Measurements from ENCODE around the gene C4A. TPM values are rescaled to one million over a fixed set of nuclear protein-coding genes. Genes with fewer than 3 reads are reported as not detected.

The C4A gene
- total RNA-seq, 1 donor from 2014 or later = 6.8 TPM

DNA sequence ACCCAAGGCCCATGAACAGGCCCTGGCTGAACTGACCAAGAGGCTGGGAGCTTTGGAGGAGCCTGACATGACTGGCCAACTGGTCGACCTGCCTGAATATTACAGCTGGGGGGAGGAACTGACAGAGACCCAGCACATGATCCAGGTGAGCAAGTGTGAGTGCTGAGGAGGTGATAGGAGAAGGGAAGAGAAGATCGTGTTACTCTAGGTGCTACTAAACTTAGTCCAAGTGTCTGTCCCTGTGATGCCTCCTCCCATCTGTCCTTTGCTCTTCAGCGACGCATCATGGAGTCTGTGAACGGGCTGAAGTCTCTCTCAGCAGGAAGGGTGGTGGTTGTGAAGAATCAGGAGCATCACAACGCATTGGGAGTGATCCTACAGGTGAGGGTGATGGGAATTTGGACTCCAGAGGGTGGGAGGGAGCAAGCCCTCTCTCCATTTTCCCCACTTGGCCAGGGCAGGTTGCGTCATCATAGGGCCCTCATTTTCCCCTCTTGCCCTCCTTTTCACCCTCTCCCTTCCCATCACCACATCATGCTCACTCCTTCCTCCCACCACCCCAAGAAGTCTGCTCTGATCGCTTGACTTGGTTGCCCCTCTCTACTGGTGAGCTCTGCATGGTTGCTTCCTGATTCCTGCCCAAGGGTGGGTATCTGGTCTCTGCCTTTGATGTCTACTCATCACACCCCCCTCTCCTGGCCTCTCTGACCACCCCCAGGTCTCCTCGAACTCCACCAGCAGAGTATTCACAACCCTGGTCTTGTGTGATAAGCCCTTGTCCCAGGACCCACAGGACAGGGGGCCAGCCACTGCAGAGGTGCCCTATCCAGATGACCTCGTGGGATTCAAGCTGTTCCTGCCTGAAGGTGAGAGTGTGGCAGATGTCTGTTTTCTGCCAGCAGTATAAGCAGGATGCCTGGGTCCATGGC lies 14.6 kb upstream of the C4A start:
- no peak overlapping the region for H3K4me3 Mint-ChIP-seq
- CTCF ChIA-PET = no interaction called here
- H3K4me1 Mint-ChIP-seq = peaks cover 26% of the 10 kb centered on the region
- no peak for ATAC-seq (ENCODE audit: low read depth)
- peaks cover 88% of the 10 kb centered on the region for H3K36me3 Mint-ChIP-seq (ENCODE audit: low read depth)
- no peaks in the 10 kb centered on the region for H3K9me3 Mint-ChIP-seq
- H3K27me3 Mint-ChIP-seq = no peaks in the 10 kb centered on the region
- TF ChIP-seq, protein P1, sequence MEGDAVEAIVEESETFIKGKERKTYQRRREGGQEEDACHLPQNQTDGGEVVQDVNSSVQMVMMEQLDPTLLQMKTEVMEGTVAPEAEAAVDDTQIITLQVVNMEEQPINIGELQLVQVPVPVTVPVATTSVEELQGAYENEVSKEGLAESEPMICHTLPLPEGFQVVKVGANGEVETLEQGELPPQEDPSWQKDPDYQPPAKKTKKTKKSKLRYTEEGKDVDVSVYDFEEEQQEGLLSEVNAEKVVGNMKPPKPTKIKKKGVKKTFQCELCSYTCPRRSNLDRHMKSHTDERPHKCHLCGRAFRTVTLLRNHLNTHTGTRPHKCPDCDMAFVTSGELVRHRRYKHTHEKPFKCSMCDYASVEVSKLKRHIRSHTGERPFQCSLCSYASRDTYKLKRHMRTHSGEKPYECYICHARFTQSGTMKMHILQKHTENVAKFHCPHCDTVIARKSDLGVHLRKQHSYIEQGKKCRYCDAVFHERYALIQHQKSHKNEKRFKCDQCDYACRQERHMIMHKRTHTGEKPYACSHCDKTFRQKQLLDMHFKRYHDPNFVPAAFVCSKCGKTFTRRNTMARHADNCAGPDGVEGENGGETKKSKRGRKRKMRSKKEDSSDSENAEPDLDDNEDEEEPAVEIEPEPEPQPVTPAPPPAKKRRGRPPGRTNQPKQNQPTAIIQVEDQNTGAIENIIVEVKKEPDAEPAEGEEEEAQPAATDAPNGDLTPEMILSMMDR (IDR thresholded peaks at IDR 0.05) = no peak
- peak overlapping the region; percentile 53 for H3K27ac Mint-ChIP-seq
- POLR2A ChIA-PET = no interaction called here
- intact Hi-C loops (cut with micrococcal nuclease) = no loop called here
- no peak for DNase-seq

DNA sequence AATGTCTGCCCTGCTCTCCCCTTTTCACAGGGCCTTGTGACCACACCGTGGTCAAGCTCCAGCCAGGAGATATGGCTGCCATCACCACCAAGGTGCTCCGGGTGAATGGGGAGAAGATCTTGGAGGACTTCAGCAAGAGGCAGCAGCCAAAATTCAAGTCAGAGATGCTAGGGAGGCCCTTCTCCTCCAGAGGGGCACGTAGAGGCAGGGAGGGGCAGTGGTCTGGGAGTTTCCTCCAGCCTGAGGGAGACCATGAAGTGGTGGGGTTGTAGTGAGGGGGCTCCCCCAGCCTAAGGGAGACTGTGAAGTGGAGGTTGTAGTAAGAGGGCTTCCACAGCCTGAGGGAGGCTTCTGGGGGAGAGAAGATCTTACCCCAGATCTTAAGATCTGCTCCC lies 13.9 kb upstream of the C4A start:
- no peaks in the 10 kb centered on the region for H3K9me3 Mint-ChIP-seq
- ChIA-PET CTCF (no interaction called here), POLR2A (interaction anchor here (5.2 kb wide), 1 partner anchor 10 kb away, joined by 113 read pairs; the partner anchor contains the start of genes NELFE and SKIC2)
- H3K27me3 Mint-ChIP-seq = no peaks in the 10 kb centered on the region
- DNase-seq (no peak), ATAC-seq (ENCODE audit: low read depth) (no peak)
- intact Hi-C loops (cut with micrococcal nuclease) = no loop called here
- TF ChIP-seq, protein P1 (IDR thresholded peaks at IDR 0.05) = no peak
- H3K4me3 Mint-ChIP-seq = no peak overlapping the region
- H3K27ac Mint-ChIP-seq = peak overlapping the region; percentile 53
- peaks cover 84% of the 10 kb centered on the region for H3K36me3 Mint-ChIP-seq (ENCODE audit: low read depth)
- peaks cover 31% of the 10 kb centered on the region for H3K4me1 Mint-ChIP-seq

DNA sequence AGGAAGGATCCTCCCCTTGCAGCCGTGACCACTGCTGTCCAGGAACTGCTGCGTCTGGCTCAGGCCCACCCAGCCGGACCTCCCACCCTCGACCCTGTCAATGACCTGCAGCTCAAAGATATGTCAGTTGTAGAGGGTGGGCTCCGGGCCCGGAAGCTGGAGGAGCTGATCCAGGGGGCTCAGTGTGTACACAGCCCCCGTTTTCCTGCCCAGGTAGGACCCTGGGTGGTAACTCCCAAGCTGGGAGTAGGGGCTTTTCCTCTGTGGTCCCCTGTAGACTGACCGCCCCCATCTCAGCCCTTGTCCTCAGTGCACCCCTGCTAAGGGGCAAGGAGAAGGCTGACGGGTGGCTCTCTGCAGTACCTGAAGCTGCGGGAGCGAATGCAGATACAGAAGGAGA lies 13.5 kb upstream of the C4A start:
- CTCF ChIA-PET = no interaction called here
- H3K27ac Mint-ChIP-seq = no peak overlapping the region
- peaks cover 80% of the 10 kb centered on the region for H3K36me3 Mint-ChIP-seq (ENCODE audit: low read depth)
- no peaks in the 10 kb centered on the region for H3K27me3 Mint-ChIP-seq
- TF ChIP-seq, protein P1 (IDR thresholded peaks at IDR 0.05) = no peak
- ATAC-seq (ENCODE audit: low read depth) (no peak), DNase-seq (no peak)
- POLR2A ChIA-PET = interaction anchor here (5.2 kb wide), 1 partner anchor 10 kb away, joined by 113 read pairs; the partner anchor contains the start of genes NELFE and SKIC2
- no peaks in the 10 kb centered on the region for H3K9me3 Mint-ChIP-seq
- no peak overlapping the region for H3K4me3 Mint-ChIP-seq
- peaks cover 35% of the 10 kb centered on the region for H3K4me1 Mint-ChIP-seq
- intact Hi-C loops (cut with micrococcal nuclease) = no loop called here

DNA sequence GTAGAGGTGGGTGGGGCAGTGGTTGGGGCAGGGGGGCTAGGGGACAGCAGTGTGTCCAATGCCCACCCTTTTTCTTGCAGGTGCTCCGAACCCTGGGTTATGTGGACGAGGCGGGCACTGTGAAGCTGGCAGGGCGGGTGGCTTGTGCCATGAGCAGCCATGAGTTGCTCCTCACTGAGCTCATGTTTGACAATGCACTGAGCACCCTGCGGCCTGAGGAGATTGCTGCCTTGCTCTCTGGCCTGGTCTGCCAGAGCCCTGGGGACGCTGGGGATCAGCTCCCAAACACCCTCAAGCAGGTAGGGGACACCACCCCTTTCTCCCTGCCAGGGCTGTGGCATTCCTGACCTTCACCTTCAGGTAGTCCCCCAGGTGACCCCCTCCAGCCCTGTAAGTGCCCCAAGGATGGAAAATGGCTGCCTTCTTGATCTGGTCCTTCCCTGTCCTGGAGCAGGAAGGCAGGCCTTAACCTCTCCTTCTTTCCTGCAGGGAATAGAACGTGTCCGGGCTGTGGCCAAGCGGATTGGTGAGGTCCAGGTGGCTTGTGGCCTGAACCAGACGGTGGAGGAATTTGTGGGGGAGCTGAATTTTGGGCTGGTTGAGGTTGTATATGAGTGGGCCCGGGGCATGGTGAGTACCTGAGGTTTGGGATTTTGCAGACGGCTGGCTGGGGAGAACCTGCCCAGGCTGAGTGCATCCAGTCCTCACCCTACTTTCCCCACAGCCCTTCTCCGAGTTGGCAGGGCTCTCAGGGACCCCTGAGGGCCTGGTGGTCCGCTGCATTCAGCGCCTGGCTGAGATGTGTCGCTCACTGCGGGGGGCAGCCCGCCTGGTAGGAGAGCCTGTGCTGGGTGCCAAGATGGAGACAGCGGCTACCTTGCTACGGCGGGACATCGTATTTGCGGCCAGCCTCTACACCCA lies 12.8 kb upstream of the C4A start:
- H3K27me3 Mint-ChIP-seq = no peaks in the 10 kb centered on the region
- H3K4me1 Mint-ChIP-seq = peaks cover 39% of the 10 kb centered on the region

More for the DNA sequence above, 12.8 kb upstream of the C4A start:
- no peak for DNase-seq
- no peak for ATAC-seq (ENCODE audit: low read depth)
- Mint-ChIP-seq H3K27ac (no peak overlapping the region), H3K36me3 (ENCODE audit: low read depth) (peaks cover 72% of the 10 kb centered on the region), H3K9me3 (no peaks in the 10 kb centered on the region), H3K4me3 (no peak overlapping the region)
- ChIA-PET CTCF (no interaction called here), POLR2A (interaction anchor here (0.6 to 5.2 kb wide), 4 partner anchors 11 to 266 kb away, joined by 3 to 113 read pairs (median 4); partner anchors contain the start of genes ABHD16A, NELFE and SKIC2)
- intact Hi-C loops (cut with micrococcal nuclease) = no loop called here
- TF ChIP-seq, protein P1 (IDR thresholded peaks at IDR 0.05) = no peak
